Esophagus mucosa (tissue), 1 donor: Measurements from ENCODE around the gene PIANP. TPM values are rescaled to one million over a fixed set of nuclear protein-coding genes. Genes with fewer than 3 reads are reported as not detected.

ENCODE experiments used
- ATAC-seq: fragments of 200-7000 bp; cut with Tn5 transposase; one replicate; pipeline ENCODE4 v1.9.1; 2020
- total RNA-seq: library from RNA; stranded (reverse); gene quantifications from one replicate; pipeline ENCODE4 v1.2.4, GENCODE V29; 2023
- donor health status: DM: yes; HTN: yes; CAD: no.

Gene PIANP
- total RNA-seq, 1 donor from 2014 or later, result not detected

DNA sequence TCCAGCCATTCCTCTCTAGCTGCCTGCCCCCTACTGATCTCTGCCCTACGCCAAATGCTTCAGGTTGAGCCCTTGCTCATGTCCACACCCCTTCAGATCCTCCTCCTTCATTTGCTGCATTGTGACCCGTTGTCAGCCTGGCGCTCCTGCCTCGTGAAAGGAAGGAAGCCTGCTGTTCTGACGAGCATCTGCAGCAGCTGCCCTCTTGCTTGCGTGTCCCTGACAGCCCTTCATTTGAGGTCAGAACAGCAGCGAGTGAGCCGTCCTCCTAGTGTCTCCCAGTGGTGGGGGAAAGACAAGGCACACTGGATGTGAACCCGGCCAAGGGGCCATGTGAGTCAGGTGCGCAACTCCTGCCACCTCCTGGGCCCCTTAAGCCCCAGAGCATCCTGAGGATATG, 3.0 kb upstream of the PIANP start:
- ATAC-seq, result no peak

DNA sequence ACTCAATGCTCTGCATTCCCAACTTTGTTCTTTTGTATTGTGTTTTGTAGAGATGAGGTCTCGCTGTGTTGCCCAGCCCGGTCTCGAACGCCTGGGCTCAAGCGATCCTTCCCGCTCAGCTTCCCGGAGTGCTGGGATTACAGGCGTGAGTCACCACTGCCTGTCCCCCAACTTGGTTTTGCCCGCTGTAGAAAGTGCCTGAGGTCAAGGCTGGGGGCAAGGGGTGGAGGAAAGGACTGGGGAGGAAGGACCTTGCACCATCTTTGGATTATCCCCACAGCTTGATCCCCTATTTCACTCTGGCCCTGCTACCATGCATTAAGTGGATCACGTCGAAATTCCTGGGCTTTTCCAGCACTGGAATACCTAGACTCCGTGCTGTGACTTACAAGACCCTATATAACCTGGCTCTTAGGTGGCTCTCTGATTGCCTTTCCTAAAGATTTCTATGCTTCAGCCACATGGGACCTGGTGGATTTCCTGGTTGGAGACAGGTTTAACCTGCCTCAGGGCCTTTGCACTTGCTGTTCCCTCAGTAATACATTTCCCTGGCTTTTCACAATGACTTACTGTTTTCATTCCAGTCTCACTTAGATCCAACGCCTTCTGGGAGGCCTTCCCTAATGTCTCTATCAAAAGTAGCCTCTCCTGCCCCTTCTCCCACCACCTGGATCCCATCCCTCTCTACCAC, 608 bp upstream of the PIANP start:
- ATAC-seq, result no peak

DNA sequence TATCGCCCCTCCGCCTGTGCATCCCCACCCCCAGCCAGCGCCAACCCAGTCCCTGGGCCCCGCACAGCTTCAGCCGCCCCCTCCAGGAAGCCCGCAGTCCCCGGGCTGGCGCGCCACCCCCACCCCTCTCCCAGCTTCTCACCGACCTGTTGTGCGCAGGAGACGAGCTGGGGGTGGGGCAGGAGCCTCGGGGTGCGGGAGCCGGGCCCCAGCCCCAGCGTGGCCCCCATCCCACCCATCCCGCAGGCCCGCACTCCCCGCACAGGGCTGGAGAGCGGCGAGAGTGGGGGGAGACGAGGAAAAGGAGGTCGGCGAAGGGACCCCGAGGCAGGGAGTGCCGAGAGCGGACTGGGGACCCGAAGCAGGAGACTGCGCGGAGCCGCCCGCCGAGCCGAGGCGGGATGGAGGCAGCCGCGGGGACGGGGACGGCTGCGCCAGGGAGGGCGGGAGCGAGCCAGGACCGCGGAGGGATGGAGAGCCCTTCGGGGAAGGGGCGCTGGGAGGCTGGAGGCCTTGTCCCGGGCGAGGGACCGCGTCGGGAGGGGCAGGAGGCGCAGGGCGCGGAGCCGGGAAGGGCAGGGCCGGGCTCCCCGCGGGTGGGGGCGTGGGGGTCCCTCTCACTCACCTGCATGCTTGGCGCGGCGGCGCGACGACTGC, 498 bp downstream of the PIANP start:
- peak; percentile 19 for ATAC-seq

DNA sequence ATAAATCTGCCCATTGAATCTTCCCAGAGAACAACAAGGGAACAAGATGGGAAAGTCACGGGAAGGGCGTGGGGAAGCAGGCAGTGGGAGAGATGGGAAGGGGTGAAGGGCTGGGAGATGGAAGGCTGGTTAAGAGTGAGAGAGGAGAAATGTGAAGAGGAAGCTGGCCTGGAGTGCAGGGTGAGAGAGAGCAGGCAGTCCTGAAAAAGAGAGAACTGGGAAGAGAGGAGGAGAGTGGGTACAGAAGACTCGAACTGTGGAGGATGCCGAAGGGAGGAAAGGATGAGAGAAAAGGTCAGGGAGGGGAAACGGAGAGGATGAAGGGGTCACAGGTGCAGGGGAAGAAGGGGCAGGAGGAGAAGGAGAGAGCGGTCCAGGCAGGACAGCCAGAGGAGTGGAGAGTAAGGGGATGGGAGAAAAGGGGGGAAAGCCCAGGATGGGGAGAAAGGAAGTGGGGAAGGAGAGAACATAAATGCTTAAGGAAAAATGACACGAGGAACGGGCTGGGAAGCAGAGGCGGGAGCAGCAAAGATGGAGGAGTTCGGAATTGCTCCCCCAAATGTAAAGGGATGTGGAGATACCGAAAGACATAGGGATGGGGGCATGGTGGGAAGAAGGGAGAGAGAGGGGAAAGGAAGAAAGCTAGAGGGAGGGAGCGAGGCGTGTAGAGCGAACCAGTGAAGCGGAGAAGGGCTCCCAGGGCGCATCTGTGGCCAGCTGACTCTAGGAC, 1.2 kb downstream of the PIANP start:
- ATAC-seq, result no peak

DNA sequence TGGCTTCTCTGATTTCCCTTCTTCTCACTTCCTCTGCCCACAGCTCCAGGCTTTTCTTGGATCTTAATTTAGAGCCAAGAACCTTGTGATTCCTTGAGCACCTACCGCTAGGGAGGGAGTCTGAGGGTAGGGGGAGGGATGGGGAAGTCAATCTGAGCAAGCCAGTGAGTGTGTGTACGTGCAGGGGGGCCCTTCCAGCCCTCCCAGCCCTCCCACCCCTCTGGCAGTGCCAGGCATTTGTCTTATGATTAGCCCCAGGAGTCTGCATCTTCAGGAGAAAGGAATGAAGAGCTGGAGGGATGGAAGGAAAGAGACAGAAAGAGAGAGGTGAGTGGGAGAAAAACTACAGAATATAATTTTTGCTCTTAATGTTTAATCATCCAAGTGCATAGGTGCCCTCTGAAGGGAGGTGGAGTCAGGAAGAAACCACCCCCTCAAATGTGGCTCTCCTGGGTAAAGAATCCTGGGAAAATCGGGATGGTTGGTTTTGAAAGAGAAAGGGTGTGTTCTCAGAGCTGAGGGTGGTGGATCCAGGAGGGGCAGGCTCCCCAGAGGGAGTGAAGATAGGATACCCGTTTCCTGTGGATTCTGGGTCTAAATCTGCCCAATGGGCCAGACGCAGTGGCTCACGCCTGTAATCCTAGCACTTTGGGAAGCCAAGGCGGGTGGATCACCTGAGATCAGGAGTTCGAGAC, 2.1 kb downstream of the PIANP start:
- ATAC-seq, result no peak

DNA sequence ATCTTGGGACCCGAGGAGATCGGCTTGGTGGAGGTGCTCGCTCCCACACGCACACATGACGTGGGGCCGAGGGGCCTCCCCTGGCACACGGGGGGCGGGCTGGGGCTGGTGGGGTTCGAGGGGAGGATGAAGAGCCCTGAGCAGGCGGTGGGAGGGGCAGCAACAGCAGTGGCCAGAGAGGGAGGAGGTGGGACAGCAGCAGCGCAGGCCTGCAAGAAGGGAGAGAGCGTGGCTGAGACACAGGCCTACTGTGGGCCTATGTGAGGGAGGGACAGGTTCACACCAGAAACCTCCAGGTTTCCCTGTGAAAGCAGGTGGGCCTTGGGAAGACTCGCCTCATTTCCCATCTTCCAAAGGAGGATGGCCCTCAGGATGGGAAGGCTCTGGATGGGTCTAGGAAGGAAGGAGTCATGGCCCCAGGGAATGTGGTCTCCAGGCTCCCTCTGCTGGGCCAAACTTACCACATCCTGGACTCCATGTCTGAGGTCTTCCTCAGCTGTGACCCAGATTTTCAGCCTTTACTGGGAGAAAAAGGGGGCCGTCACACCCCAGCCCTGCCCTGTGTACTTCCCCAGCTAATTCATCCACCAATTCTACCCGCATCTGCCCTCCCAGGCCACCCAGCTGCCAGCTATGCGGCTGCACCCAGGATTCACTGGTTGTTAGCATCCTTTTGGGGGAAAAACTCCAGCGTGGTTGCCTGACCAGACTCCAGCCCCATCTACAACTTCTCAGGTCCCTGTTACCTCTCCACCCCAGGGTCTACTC, 2.8 kb downstream of the PIANP start:
- ATAC-seq, result peak; percentile 39

DNA sequence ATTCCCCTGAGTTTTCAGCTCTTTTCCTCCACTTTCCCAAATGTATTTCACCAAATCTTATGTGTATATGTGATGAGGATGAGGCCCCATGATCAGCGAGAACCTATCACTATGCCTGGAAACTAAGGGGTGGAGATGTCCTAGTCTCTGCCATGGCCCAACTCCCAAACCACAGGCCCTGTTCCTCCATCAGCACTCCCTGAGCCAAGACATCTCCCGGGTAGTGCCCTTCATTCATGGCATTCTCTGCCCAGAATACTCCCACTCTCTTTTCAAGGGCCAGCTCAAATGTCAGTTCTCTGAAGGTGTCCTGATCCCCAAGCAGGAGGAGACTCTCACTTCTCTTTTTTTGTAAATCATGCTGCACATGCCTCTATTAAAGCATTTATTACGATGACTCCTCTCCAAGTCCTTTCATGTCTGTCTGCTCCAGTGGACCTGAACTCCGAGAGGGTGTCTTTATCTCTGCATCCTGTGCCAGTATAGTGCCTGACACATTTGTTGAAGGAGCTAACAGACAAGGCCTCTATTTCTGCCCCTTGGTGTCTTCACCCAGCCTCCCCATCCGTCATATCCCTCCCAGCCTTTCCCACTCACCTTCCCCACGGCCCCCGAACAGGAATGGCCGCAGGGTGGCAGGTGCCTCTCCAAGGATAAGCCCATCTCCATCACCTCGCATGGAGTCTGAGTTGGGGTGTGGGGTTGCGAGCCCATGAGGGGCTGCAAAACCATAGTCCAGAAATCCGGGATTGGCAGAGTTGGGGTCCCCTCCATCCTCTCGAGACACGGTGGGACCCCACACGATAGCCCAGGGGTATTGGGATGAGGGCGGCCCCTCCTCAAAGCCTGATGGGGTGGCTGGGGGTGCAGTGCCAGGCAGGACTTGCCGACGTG, 3.7 kb downstream of the PIANP start:
- ATAC-seq, result no peak

DNA sequence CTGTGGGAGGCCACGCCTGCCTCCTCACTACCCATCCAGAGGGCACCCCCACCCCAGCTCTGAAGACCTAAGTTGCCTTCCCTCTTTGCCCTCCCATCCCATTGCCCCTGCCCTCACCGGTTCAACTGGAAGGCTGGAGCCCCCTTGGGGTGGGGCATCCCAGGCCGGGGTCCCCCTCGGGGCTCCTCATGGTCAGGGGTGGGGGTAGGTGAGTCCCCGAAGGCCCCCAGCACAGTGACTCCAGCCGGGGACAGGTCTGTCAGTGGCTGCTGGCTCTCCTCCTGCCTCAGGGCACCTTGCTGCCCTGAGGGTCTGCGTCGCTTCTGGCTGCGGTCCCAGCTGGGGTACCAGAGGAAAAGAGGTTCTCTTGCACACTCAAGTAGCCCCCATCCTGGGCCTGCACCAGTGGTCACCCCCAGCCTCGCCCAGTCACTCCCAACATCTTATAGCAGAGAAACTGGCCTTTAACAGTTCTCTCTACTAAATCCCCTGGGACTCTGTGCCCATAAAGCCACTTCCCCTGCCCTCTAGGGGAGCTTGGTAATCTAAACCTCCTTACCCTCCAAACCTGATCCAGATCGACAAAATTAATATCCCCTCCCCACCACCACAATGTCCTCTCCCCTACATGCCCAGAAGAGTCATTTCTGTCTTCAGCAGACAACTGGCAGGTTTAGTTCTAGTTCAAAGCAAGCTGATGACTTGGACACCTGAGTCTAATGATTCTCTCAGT, 5.1 kb downstream of the PIANP start:
- no peak for ATAC-seq

DNA sequence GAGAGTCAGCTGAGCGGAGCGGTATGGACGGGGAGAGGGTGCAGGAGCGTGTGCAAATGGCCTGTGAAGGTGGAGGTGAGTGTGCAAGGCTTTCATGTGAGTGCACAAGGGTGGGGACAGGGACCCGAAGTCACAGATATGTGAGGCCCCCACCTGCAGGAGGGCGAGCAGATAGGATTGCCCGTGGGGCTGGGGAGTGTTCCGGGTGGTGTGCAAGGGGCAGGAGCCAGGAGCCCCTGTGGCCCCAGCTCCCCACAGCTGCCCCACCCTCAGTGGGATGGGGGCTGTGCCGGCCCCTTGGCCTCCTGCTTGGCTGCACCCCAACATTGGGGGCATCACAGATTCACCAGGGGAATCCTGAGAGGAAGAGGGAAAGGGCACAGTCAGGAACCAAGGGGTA, 5.9 kb downstream of the PIANP start:
- ATAC-seq, result no peak

DNA sequence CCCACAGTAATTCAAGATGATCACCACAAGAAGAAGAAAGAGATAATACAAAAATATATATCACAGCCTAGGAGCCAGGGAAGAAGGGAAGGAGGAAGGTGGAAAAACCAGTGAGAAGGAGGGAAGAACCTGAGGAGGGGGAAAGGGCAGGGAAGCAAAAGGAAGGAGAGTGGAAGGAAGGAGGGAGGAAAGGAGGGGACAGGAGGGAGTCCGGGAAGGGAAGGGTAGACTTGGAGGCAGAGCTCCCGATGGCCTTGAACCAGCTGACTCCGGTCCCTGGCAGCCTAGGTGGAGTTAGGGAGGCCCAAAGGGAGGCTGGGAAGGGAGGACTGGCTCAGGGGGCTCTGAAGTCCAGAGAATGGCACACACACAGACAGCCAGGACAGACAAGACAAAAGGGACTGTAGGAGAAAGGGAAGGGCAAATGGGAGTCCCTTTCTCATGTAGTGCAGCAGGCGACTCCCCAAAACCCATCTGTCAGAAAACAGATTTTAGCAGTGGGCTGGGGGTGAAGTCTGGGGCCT, 6.7 kb downstream of the PIANP start:
- no peak for ATAC-seq

DNA sequence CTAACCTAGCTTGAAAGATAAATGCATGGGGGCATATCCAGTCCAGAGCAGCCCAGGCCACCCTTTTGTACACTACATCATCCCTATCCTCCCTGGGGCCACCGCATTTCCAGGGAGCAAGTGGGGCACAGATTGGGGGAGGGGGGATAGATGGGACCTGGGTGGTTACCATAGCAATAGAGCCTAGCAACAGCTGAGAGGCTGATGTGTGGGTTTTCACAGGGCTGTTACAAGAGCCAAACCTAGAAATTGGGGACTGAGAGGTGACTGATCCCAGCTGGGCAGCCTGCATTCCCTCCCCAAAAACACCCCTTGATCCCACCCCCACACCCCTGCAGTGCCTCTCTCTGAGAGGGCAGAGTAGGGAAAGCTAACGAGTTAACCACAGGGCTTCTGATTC, 7.7 kb downstream of the PIANP start:
- ATAC-seq, result no peak

DNA sequence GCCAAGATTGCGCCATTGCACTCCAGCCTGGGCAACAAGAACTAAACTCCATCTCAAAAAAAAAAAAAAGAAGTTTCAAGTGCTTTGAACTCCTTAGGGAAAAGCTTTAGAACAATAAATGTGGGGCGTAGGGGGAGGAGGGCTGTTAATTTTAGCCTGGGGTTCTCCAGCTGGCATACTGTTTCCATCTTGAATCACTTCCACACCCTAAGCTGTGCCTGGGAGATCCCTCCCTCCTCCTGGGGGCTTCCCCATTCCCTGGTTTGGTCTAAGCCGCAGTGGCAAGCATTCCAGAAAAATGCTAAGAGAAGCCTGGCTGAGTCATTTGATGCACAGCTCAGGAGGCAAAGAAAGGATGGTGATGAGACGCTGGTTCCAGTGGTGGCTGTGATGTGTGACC, 9.1 kb downstream of the PIANP start:
- ATAC-seq, result no peak

DNA sequence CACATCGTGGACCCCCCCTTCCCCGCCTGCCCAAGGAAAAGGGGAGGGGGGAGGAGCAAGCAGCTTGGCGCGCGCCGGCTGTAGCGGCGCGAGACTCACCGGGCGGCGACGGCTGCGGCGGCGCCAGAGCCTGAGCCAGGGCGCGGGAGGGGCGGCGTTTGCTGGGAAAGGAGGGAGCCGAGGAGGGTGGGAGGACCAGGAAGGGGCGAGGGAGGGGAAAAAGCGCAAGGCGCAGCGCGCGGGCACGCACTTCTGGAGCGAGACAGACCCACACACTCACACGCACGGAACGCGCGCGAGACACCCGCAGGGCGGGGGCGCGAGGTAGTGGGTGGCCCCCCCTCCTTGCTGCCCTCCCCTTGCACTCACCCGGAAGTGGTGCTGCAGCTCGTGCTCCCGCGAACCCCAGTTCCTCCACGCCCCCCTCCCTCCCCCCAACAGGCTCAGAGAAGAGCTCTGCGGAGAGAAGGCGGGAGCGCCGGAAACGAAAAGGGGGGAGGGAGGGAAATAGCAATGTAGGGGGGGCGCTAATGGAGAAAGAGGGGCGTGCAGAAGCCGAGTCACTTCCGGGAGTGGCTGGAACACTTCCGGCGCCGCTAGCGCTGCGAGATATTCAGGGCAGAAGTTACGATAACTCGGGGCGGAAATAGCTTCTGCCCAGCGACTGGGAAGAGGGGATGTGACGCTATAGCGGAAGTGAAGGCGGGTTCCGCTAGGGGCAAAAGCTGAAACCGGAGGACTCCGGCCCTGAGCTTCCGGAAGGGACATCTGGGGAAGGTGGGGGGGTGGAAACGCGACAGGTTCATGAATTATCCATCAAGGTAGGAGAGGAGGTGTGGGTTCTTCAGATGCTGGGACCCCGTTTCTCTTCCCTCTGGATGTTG, 11.4 kb downstream of the PIANP start, which contains the start of gene ZNF384:
Gene ZNF384, minus strand, starts transcription at position 377 of the 884 bp plus-strand sequence. CDS start 9,855 bp downstream, outside the sequence.
- peak; percentile 92 for ATAC-seq

DNA sequence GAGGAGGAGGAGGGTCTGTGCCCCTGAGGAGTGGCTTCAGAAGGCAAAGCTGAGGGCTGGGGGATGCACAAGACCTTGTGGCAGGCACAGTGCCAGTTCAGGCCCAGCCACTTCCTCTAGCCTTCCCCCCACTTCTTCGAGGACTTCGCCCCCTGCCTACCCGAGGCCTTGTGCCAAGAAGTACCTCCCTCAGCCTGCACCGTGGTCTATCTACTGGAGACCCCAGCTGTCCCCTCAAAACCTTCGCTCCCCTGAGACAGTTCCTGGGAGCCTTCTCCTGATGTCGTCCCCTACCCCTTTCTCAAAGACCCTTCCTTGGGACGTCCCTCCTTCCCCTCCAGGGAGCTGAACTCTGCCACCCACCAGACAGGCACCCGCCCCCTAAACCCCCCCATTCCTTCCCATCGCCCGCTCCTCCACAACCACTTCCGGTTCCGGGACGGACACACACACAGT, 12.0 kb downstream of the PIANP start:
- ATAC-seq, result peak; percentile 2

DNA sequence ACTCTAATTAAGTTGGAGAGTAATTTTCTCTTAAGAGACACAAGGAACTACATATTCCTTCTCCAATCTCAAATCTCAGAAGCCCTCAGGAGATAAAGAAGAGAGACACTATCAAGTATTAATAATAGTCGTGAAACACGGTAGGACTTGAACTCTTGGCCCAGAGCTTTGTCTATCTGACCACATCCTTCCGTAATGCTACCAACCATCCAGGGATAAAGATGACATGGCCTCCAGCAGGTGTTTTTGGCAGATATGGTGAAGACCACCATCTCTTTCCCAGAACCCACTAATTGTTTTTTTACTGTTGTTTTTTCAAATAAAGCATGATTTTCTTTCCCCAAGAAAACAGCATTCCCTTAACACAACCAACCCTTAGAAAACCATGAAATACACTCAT, 14.8 kb downstream of the PIANP start:
- no peak for ATAC-seq

DNA sequence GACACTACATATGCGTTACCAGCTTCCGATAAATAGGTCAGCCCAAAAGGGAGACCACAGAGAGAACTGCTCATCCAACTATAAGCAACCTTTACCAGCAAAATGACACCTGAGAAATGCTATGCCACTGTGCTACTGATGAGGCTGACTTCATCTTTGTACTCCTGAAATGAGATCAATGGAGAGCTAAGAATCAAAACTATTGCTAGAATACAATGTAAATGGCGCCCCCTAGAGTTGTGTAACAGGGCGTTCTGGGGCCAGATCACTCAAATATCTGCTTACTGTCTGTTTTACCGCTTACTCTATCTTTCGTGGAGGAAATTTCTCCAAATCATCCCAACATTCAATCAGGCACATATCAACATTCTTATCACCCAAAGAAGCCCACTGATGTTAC, 16.0 kb downstream of the PIANP start:
- no peak for ATAC-seq

DNA sequence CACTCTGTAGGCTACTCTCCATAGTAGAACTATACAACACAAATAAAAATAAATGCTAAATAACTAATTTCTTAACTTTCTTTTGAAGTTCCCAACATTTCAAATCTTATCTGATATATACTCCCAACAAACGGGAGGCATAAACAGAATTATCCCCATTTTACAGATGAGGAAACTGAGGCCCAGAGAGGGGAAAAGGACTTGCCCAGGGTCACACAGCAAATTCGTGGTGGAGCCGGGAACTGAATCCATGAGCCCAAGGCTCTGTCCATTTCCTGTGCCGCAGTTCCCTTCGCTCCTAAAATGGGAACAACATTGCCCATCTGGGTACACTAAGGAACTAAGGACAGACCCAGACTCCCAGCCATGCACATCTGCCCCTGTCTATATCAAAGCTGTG, 23.7 kb downstream of the PIANP start:
- ATAC-seq, result no peak

DNA sequence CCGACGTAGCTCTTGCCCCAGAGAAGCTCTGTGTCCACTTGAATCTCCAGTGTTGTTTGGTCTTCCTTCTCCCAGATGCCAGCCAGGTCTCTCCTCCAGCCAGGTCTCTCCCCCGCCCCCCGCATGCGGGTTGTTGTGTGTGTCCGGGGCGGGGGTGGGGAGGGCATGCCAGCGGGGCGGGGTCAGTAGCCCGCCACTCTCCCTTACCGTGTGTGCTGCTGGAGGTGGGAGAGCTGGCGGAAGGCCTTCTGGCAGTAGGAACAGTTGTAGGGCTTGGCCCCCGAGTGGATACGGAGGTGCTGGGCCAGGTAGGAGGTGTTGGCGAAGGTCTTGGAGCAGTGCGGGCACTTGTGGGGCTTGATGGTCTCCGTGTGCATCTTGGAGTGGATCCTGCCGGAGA, 28.5 kb downstream of the PIANP start:
- no peak for ATAC-seq

DNA sequence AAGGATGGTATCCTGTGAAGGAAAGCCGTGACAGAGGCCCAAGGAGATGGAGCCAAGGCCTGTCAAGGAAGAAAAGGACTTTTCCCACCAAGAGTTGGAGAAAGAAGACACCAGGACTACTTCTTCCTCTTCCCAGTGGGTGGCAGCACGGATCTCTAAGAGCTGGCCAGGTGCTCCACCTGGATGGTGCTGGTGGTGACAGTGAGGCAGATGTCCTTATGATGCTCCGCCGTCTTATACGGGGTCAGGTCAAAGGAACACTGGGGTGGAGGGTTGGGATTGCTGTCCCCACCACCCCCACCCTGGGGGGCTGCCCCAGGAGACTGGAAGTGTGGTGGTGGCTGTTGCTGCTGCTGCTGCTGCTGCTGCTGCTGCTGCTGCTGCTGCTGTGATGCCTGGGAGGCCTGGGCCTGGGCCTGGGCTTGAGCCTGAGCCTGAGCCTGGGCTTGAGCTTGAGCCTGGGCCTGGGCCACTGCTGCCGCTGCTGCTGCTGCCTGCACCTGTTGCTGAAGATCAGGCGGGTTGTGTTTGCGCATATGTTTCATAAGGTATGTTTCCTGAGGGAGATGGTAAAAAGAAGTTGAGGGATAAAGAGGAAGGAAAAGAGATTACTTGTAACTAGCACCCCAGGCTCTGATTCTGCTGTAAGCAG, 32.9 kb downstream of the PIANP start:
- no peak for ATAC-seq
